ENCODE data around the gene DGKQ.

- no peak for TF ChIP-seq CTCF (IDR thresholded peaks at IDR 0.05)
- no peak for TF ChIP-seq MAX (IDR thresholded peaks at IDR 0.05)
- TF ChIP-seq ZNF302 (CRISPR knock-in tag; IDR thresholded peaks at IDR 0.05): no peak
- TF ChIP-seq KDM5A (IDR thresholded peaks at IDR 0.05): no peak
- TF ChIP-seq ZC3H11A (IDR thresholded peaks at IDR 0.05): no peak
- TF ChIP-seq RAD21 (conservative IDR thresholded peaks at IDR 0.05 in 1 of 2, IDR thresholded peaks at IDR 0.05 in 1 of 2): no peak
- no peak for TF ChIP-seq USF2 (IDR thresholded peaks at IDR 0.05)
- no peak for TF ChIP-seq POLR2A (IDR thresholded peaks at IDR 0.05; ENCODE audit: low read length)
- no peak for TF ChIP-seq CEBPB (IDR thresholded peaks at IDR 0.05)
Observed at GRCh38 chr4:1011666-1012033, 38.3 kb upstream of the DGKQ start.

Measured in A549 (cell line).